AG10803 (cell line): ENCODE measurements around the gene OR8D4.

ENCODE experiments used
- DNase-seq: peaks from one replicate; pipeline ENCODE4 v3.0.0; 2010; ENCODE audit warnings: low read depth
- H3K4me3 ChIP-seq: 2 replicates; pipeline ENCODE4 v1.5.1; 2011; ENCODE audit warnings: mild to moderate bottlenecking, low read length, control low read depth
- TF ChIP-seq, protein P1 (sequence below): conservative IDR thresholded peaks from 2 replicates; pipeline ENCODE4 v1.5.1; 2011; ENCODE audit warnings: mild to moderate bottlenecking, low read length, control low read depth, inconsistent platforms

OR8D4 gene

DNA sequence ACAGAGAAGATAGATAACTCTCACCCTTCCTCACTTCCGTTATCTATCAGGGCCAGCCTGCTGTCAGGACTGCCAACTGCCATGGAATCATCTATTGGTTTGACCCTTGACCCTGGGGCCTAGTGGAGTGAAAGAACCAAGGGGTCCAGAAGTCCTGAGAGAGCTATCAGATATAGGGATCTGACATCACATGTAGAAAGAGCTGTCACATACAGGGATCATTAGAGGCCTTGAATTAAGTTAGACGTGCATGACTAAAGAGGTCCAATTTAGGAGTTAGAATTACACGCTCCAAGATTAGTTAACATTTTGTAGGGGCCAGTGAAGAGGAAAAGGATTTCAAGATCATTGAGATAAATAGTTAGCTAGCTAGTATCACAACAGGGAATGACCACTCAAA lies 16.4 kb upstream of the OR8D4 start, which contains the start of gene TMEM225:
TMEM225 (minus strand) TSS at position 101 of the 400 bp plus-strand sequence. CDS start 245 bp downstream, outside the sequence.
- DNase-seq: no peak

DNA sequence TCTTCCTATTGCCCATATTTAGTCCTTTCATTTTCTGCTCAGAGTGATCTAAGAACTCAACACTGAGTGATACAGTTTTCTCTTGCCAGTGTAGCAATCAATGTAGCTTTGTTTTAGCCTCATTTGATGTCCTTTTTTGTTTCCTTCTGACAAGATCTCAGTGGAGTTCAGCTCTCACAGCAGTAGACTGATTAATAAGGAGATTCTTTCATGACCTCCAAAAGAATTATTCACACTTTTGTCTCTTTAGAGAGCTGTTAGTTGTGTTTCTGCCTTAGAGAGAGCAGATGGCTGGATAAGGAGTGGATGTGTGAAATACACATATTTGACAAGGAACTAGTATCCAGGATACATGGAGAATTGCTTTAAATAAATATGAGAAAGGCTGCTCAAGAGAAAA lies 9.9 kb upstream of the OR8D4 start:
- no peak for DNase-seq
- H3K4me3 ChIP-seq: no peak overlapping the region
- TF ChIP-seq, protein P1, sequence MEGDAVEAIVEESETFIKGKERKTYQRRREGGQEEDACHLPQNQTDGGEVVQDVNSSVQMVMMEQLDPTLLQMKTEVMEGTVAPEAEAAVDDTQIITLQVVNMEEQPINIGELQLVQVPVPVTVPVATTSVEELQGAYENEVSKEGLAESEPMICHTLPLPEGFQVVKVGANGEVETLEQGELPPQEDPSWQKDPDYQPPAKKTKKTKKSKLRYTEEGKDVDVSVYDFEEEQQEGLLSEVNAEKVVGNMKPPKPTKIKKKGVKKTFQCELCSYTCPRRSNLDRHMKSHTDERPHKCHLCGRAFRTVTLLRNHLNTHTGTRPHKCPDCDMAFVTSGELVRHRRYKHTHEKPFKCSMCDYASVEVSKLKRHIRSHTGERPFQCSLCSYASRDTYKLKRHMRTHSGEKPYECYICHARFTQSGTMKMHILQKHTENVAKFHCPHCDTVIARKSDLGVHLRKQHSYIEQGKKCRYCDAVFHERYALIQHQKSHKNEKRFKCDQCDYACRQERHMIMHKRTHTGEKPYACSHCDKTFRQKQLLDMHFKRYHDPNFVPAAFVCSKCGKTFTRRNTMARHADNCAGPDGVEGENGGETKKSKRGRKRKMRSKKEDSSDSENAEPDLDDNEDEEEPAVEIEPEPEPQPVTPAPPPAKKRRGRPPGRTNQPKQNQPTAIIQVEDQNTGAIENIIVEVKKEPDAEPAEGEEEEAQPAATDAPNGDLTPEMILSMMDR: no peak

More for the DNA sequence above, 16.4 kb upstream of the OR8D4 start, which contains the start of gene TMEM225:
- TF ChIP-seq, protein P1: no peak
- H3K4me3 ChIP-seq: no peak within 1 kb of the TSS

DNA sequence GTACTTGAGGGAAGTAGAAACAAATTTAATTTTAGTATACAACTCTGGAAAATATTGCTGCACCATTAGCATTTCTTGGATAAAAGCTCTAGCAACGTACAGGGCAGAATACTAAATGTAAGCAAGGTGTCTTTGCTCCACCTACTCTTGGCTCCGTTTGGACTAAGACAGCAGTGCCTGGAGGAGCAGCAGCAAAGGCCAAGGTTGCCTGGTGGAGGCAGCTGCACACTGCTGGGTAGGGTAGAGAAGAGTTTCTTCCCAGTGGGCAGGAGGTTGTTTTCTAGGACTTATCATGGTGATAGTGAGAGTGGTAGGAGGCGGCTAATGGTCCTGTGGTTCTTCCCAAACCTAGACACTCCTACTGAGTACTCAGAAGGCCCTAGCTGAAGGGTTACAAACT lies 2.2 kb upstream of the OR8D4 start:
- DNase-seq: no peak
- TF ChIP-seq, protein P1: no peak
- H3K4me3 ChIP-seq: no peak overlapping the region

DNA sequence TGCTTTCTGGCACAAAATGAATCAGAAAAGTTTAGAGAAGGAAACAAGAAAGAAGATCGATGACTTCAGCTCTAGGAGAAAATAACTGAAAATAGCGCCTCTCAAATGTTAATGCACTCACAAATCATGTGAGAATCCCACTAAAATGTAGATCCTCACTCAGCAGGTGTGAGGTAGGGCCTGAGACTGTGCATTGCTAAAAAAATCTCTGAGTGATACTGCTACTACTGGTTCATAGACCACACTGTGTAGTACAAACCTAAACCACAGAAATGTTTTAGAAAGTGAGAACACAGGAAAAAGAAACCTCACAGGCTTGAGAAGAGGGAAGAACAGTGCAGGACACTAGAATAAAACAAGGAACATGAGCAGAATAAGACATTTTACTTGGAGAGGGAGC lies 2.0 kb downstream of the OR8D4 start:
- no peak for DNase-seq
- TF ChIP-seq, protein P1: no peak
- H3K4me3 ChIP-seq: no peak overlapping the region

GRCh38 chr11:123904932-123905331 lies 3.0 kb downstream of the OR8D4 start:
- no peak overlapping the region for H3K4me3 ChIP-seq
- DNase-seq: no peak
- TF ChIP-seq, protein P1: no peak

DNA sequence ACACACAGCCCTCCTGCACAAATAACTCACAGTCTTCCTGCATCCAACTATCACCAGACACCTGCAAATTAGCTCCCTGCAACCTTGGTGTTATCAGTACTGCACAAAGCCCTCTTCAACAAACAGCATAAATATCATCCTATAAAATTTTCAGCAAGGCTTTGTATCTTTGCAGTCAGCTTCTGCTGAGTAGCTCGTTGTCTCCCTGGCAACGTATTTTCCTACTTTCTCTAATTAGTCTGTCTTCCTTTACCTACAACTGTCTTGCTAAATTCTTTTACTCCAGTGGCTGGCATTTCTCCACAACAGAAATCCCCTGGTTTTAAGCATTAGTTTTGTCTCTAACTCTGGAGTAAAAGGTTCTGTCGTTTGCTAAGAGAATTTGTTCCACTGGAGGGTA lies 3.9 kb downstream of the OR8D4 start:
- TF ChIP-seq, protein P1: no peak
- no peak for DNase-seq
- H3K4me3 ChIP-seq: no peak overlapping the region

- no peak for DNase-seq
- no peak overlapping the region for H3K4me3 ChIP-seq
- TF ChIP-seq, protein P1: no peak
These were observed 19.0 kb downstream of the OR8D4 start for GRCh38 chr11:123920943-123921342.
